ENCODE measurements around the gene HAUS1. TPM values are rescaled to one million over a fixed set of nuclear protein-coding genes. Genes with fewer than 3 reads are reported as not detected.

The HAUS1 gene
- total RNA-seq, 4 donors from 2014 or later = 21.5 to 47.8 (median 36.1) TPM

DNA sequence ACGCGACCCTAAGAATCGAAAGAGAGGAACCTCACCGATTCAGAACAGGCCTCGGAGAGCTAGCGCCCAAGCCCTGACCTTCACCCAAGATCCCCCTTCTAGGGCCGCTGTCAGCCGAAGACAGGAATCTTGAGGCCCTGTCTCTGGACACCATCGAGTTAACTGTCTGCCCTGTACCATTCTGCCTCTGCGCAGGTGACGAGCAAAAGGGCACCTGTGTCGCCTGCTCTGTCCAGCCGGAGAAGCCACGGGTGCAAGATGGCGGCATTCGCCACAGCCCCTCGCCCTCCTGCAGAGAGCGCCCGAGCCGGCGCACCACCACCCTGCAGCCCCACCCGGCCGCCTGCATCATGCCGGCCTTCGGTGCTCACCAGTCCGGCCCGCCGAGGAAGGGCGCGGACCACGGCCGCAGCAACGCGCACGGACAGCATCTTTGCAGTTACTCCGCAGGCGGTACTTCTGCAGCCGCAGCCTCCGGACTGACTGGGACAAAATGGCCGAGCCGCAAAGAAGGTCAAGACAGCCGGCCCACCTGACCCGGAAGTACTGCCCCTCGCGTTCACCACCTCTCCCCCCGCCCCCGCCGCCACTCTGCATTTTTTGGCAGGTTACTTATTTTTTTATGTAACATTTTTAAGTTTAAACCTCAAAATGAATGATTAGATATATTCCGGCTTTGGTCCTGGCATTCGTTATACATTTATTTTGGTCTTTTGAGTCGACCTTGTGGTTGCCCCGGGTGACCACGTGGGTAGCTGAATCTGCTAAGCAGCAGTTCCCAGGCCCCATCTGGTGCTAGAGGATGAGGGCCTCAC lies 6.2 kb upstream of the HAUS1 start, which contains the start of gene ATP5F1A:
TSS of gene ATP5F1A (minus strand) at position 496 of the 815 bp plus-strand sequence. CDS start at position 431, 65 bp downstream.
- intact Hi-C loops (cut with DNase I; ENCODE audit: low total_unique reads) = no loop called here
- no peak for TF ChIP-seq CTCF (IDR thresholded peaks at IDR 0.05)
- peak; percentile 74 to 76 for TF ChIP-seq POLR2A (IDR thresholded peaks at IDR 0.05)
- no peaks in the 10 kb centered on the region for H3K4me1 ChIP-seq
- no peaks in the 10 kb centered on the region for H3K36me3 ChIP-seq
- peak; percentile 80 to 84 for DNase-seq
- no peaks in the 10 kb centered on the region for H3K27me3 ChIP-seq
- H3K9me3 ChIP-seq = no peaks in the 10 kb centered on the region
- peak within 1 kb of the TSS; percentile 92 to 95 for H3K4me3 ChIP-seq
- peak within 1 kb of the TSS; percentile 77 to 81 for H3K27ac ChIP-seq

- H3K9me3 ChIP-seq = no peaks in the 10 kb centered on the region
- H3K36me3 ChIP-seq = no peaks in the 10 kb centered on the region
- TF ChIP-seq POLR2A (IDR thresholded peaks at IDR 0.05) = no peak
- TF ChIP-seq CTCF (IDR thresholded peaks at IDR 0.05) = peak in 1 of 4 experiments; percentile 3
- no peaks in the 10 kb centered on the region for H3K27me3 ChIP-seq
- peak overlapping the region; percentile 77 to 81 for H3K27ac ChIP-seq
- H3K4me1 ChIP-seq = no peaks in the 10 kb centered on the region
- intact Hi-C loops (cut with DNase I; ENCODE audit: low total_unique reads) = no loop called here
- no peak for DNase-seq
- H3K4me3 ChIP-seq = peak overlapping the region; percentile 92 to 95
Observed at GRCh38 chr18:46098616-46098933, 5.6 kb upstream of the HAUS1 start.

GRCh38 chr18:46099463-46099862 lies 4.7 kb upstream of the HAUS1 start:
- DNase-seq = no peak
- Histone ChIP-seq H3K4me1 (no peaks in the 10 kb centered on the region), H3K4me3 (no peak overlapping the region), H3K9me3 (no peaks in the 10 kb centered on the region), H3K27me3 (no peaks in the 10 kb centered on the region), H3K36me3 (no peaks in the 10 kb centered on the region), H3K27ac (no peak overlapping the region)
- intact Hi-C loops (cut with DNase I; ENCODE audit: low total_unique reads) = no loop called here
- no peak for TF ChIP-seq CTCF (IDR thresholded peaks at IDR 0.05)
- TF ChIP-seq POLR2A (IDR thresholded peaks at IDR 0.05) = no peak

GRCh38 chr18:46109386-46109785 lies 5.2 kb downstream of the HAUS1 start:
- no peaks in the 10 kb centered on the region for H3K27me3 ChIP-seq
- no peak overlapping the region for H3K27ac ChIP-seq
- TF ChIP-seq CTCF (IDR thresholded peaks at IDR 0.05) = no peak
- TF ChIP-seq POLR2A (IDR thresholded peaks at IDR 0.05) = no peak
- H3K4me1 ChIP-seq = no peaks in the 10 kb centered on the region
- no peak overlapping the region for H3K4me3 ChIP-seq
- H3K36me3 ChIP-seq = no peaks in the 10 kb centered on the region
- no peak for DNase-seq
- no peaks in the 10 kb centered on the region for H3K9me3 ChIP-seq
- intact Hi-C loops (cut with DNase I; ENCODE audit: low total_unique reads) = no loop called here

DNA sequence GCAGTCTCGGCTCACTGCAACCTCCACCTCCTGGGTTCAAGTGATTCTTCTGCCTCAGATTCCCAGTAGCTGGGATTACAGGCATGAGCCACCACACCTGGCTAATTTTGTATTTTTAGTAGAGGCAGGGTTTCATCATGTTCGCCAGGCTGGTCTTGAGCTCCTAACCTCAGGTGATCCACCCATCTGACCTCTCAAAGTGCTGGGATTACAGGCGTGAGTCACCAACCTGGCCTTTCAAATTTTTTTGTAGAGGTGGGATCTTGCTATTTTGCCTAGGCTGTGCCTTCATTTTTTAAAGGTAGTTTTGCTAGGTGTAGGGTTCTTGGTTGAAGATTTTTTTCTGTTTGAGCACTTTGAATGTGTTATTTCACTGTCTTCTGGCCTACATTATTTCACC lies 6.2 kb downstream of the HAUS1 start:
- TF ChIP-seq CTCF (IDR thresholded peaks at IDR 0.05) = no peak
- TF ChIP-seq POLR2A (IDR thresholded peaks at IDR 0.05) = no peak
- Histone ChIP-seq H3K4me1 (no peaks in the 10 kb centered on the region), H3K4me3 (no peak overlapping the region), H3K27me3 (no peaks in the 10 kb centered on the region), H3K27ac (no peak overlapping the region), H3K36me3 (no peaks in the 10 kb centered on the region), H3K9me3 (no peaks in the 10 kb centered on the region)
- DNase-seq = no peak
- intact Hi-C loops (cut with DNase I; ENCODE audit: low total_unique reads) = no loop called here

Measured in uterus (tissue), 4 donors.